PC-9 (cell line): ENCODE data around the gene VAC14. TPM values are rescaled to one million over a fixed set of nuclear protein-coding genes. Genes with fewer than 3 reads are reported as not detected.

Source experiments
- BruUV-seq: library from RNA; stranded (reverse); fragments of 400-500 nt; replicated peaks from 2 replicates; lab custom pipeline; 2021; lab: Mats Ljungman, UMichigan
- CTCF ChIA-PET: fragments of 300-600 bp; sonication (Branson Sonifier 250); formaldehyde crosslinking; loops from one replicate; lab custom pipeline; 2022; ENCODE audit warnings: antibody characterized with exemption; lab: Charles Lee
- POLR2A ChIA-PET: fragments of 300-600 bp; sonication (Branson Sonifier 250); formaldehyde crosslinking; loops from one replicate; lab custom pipeline; 2022; ENCODE audit warnings: antibody characterized with exemption; ENCODE audit not compliant: unreplicated experiment; lab: Charles Lee
- DNase-seq, 2 experiments: peaks; one replicate each; pipeline versions ENCODE4 v3.0.0 to v3.0.0-alpha.2; 2015 to 2022; ENCODE audit warnings: mixed read lengths in 1 of 2
- H2AFZ ChIP-seq: fragments of 200-600 bp; sonication (generic); 2 replicates; pipeline ENCODE4 v1.8.1; 2017; ENCODE audit warnings: antibody characterized with exemption
- H3F3A ChIP-seq: fragments of 200-600 bp; sonication (generic); 2 replicates; pipeline ENCODE4 v1.8.1; 2017; ENCODE audit warnings: antibody characterized with exemption, mild to moderate bottlenecking, low read depth; ENCODE audit not compliant: insufficient read depth
- H3K27ac ChIP-seq: fragments of 200-600 bp; sonication (generic); 2 replicates; pipeline ENCODE4 v1.6.1; 2016; ENCODE audit warnings: mixed run types
- H3K27me3 ChIP-seq: fragments of 200-600 bp; sonication (generic); 2 replicates; pipeline ENCODE4 v1.6.1; 2016; ENCODE audit warnings: low read depth, mixed run types; ENCODE audit not compliant: insufficient read depth
- H3K36me3 ChIP-seq: fragments of 200-600 bp; sonication (generic); 2 replicates; pipeline ENCODE4 v1.6.1; 2016; ENCODE audit warnings: low read depth, mixed run types
- H3K4me1 ChIP-seq: fragments of 200-600 bp; sonication (generic); replicated peaks from 2 replicates; pipeline ENCODE4 v1.6.1; 2016; ENCODE audit warnings: mixed run types; ENCODE audit not compliant: insufficient read depth
- H3K4me2 ChIP-seq: fragments of 200-600 bp; sonication (generic); 2 replicates; pipeline ENCODE4 v1.6.1; 2017; ENCODE audit warnings: mixed run types
- H3K4me3 ChIP-seq: fragments of 200-600 bp; sonication (generic); 2 replicates; pipeline ENCODE4 v1.6.1; 2016; ENCODE audit warnings: mixed run types
- H3K79me2 ChIP-seq: fragments of 200-600 bp; sonication (generic); 2 replicates; pipeline ENCODE4 v1.6.1; 2017; ENCODE audit warnings: low read depth, mixed run types
- H3K9me2 ChIP-seq: fragments of 200-600 bp; sonication (generic); 2 replicates; pipeline ENCODE4 v1.8.1; 2017; ENCODE audit warnings: mild to moderate bottlenecking; ENCODE audit not compliant: insufficient read depth
- H3K9me3 ChIP-seq: fragments of 200-600 bp; sonication (generic); 2 replicates; pipeline ENCODE4 v1.8.1; 2016; ENCODE audit warnings: low read depth; ENCODE audit not compliant: insufficient read depth
- H4K20me1 ChIP-seq: fragments of 200-600 bp; sonication (generic); 2 replicates; pipeline ENCODE4 v1.8.1; 2017; ENCODE audit not compliant: insufficient read depth
- EZH2 ChIP-seq: fragments of 200-600 bp; sonication (generic); IDR thresholded peaks from 2 replicates; pipeline ENCODE4 v1.8.0; 2017; ENCODE audit warnings: antibody characterized with exemption, low read depth
- intact Hi-C: fragments of 100-400 bp; cut with micrococcal nuclease; formaldehyde crosslinking; loops from one replicate; pipeline ENCODE4 v1.10.0; 2022; ENCODE audit not compliant: unreplicated experiment
- total RNA-seq: library from RNA; stranded (reverse); gene quantifications from 2 replicates; pipeline ENCODE4 v1.2.3, GENCODE V29; 2021
- TF ChIP-seq, protein P1 (sequence below): fragments of 200-600 bp; sonication (generic); conservative IDR thresholded peaks from 2 replicates; pipeline ENCODE4 v1.6.1; 2017; ENCODE audit warnings: mixed run types, antibody characterized with exemption, mild to moderate bottlenecking, moderate library complexity

Gene VAC14
- total RNA-seq, 1 experiment from 2014 or later: 46.8 TPM

DNA sequence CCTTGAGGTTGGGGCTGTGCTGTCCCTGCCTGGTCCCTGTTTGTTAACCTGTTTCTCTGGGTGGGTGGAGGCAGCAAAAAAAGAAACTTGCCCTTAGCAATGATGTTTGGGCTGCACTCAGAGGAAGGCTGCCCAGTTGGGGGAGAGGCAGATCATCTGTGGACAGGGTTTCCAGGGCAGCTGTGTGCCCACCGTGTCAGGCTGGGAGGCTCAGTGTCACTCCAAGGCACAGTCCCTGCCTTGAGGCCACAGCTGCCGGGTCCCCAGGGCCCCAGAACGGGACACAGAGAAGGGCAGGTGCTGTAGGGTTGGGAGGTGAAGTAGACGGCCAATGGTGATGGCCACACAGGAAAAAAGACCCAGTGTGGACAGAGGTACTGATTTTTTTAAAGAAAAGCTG lies 150.7 kb downstream of the VAC14 start:
- Histone ChIP-seq H3K9me3 (no peaks in the 10 kb centered on the region), H3K9me2 (no peaks in the 10 kb centered on the region), H3K4me3 (no peak overlapping the region), H2AFZ (no peak overlapping the region), H3K4me2 (no peak overlapping the region), H4K20me1 (no peaks in the 10 kb centered on the region), H3K36me3 (no peaks in the 10 kb centered on the region), H3K27me3 (no peaks in the 10 kb centered on the region), H3K79me2 (no peaks in the 10 kb centered on the region), H3K27ac (no peak overlapping the region), H3F3A (peaks cover 9% of the 10 kb centered on the region; the same call in 1 of the 2 replicates), H3K4me1 (peaks cover 25% of the 10 kb centered on the region)
- ChIA-PET CTCF (interaction anchor here (0.5 kb wide), 1 partner anchor 10 kb away, joined by 3 read pairs; no protein-coding TSS in a partner anchor), POLR2A (no interaction called here)
- DNase-seq: no peak
- TF ChIP-seq, protein P1, sequence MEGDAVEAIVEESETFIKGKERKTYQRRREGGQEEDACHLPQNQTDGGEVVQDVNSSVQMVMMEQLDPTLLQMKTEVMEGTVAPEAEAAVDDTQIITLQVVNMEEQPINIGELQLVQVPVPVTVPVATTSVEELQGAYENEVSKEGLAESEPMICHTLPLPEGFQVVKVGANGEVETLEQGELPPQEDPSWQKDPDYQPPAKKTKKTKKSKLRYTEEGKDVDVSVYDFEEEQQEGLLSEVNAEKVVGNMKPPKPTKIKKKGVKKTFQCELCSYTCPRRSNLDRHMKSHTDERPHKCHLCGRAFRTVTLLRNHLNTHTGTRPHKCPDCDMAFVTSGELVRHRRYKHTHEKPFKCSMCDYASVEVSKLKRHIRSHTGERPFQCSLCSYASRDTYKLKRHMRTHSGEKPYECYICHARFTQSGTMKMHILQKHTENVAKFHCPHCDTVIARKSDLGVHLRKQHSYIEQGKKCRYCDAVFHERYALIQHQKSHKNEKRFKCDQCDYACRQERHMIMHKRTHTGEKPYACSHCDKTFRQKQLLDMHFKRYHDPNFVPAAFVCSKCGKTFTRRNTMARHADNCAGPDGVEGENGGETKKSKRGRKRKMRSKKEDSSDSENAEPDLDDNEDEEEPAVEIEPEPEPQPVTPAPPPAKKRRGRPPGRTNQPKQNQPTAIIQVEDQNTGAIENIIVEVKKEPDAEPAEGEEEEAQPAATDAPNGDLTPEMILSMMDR: no peak
- no peak for TF ChIP-seq EZH2
- intact Hi-C loops: loop anchor here (5.0 kb wide), 1 partner anchor 88 kb away; no protein-coding TSS in a partner anchor
- no TSS peak for BruUV-seq

GRCh38 chr16:70649300-70649699 lies 151.7 kb downstream of the VAC14 start:
- no peaks in the 10 kb centered on the region for H3K9me3 ChIP-seq
- peaks cover 9% of the 10 kb centered on the region; the same call in 1 of the 2 replicates for H3F3A ChIP-seq
- ChIA-PET POLR2A (no interaction called here), CTCF (no interaction called here)
- H3K4me1 ChIP-seq: peaks cover 25% of the 10 kb centered on the region
- intact Hi-C loops: no loop called here
- no peaks in the 10 kb centered on the region for H3K9me2 ChIP-seq
- no peak overlapping the region for H3K27ac ChIP-seq
- no peaks in the 10 kb centered on the region for H4K20me1 ChIP-seq
- H3K79me2 ChIP-seq: no peaks in the 10 kb centered on the region
- no peak overlapping the region for H3K4me3 ChIP-seq
- H3K27me3 ChIP-seq: no peaks in the 10 kb centered on the region
- H2AFZ ChIP-seq: no peak overlapping the region
- no peak overlapping the region for H3K4me2 ChIP-seq
- no peak for DNase-seq
- H3K36me3 ChIP-seq: no peaks in the 10 kb centered on the region
- no peak for TF ChIP-seq EZH2
- TF ChIP-seq, protein P1: no peak
- BruUV-seq: no TSS peak

DNA sequence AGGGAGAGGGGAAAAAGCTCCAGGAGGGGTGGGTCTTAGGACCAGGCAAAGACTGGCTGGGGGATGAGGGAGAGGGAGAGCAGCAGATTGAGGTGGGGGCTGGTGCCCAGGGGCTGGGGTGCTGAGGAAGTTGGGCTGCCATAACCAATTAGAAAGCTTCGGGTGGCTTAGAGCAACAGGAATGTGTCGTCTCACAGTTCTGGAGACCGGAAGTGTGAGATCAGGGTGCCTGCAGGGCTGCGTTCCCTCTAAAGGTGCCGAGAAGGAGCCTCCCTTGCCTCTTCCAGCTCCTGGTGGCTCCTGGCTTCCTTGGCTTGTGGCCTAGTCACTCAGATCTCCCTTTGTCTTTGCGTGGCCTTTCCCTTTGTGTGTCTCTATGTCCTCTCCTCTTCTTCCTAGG lies 152.4 kb downstream of the VAC14 start:
- peaks cover 9% of the 10 kb centered on the region; the same call in 1 of the 2 replicates for H3F3A ChIP-seq
- no peak overlapping the region for H3K4me3 ChIP-seq
- peaks cover 18% of the 10 kb centered on the region for H3K4me1 ChIP-seq
- H2AFZ ChIP-seq: no peak overlapping the region
- H3K9me2 ChIP-seq: no peaks in the 10 kb centered on the region
- no peak overlapping the region for H3K27ac ChIP-seq
- ChIA-PET POLR2A (interaction anchor here (0.6 kb wide), 1 partner anchor 102 kb away, joined by 4 read pairs; no protein-coding TSS in a partner anchor), CTCF (no interaction called here)
- intact Hi-C loops: no loop called here
- no peaks in the 10 kb centered on the region for H3K9me3 ChIP-seq
- no peaks in the 10 kb centered on the region for H4K20me1 ChIP-seq
- no TSS peak for BruUV-seq
- no peak overlapping the region for H3K4me2 ChIP-seq
- TF ChIP-seq, protein P1: no peak
- no peak for TF ChIP-seq EZH2
- H3K36me3 ChIP-seq: no peaks in the 10 kb centered on the region
- no peaks in the 10 kb centered on the region for H3K79me2 ChIP-seq
- no peaks in the 10 kb centered on the region for H3K27me3 ChIP-seq
- DNase-seq: no peak
